ENCODE results near the gene ADGRL1. TPM values are rescaled to one million over a fixed set of nuclear protein-coding genes. Genes with fewer than 3 reads are reported as not detected.

The ADGRL1 gene
- total and polyA plus RNA-seq, 4 donors: 0.14 to 1.6 (median 0.53) TPM

DNA sequence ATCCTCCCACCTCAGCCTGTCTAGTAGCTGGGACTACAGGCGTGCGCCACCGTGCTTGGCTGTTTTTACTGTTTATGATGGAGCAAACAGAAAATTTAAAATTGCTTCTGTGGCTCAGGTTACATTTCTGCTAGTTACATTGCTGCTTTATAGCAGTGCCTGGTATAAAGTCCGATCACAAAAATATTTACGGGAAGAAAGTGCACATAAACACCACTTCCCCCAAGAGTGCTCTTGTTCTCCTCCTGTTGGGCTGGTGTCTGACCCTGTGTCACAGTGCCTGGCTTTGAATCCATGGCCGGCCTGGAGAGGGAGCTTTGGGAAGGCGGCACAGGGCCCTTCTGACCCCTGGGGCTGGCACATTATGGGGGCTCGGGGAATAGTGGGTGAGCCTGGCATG is 100.3 kb downstream of the ADGRL1 start:
- WGBS: 83% methylated on average over 8 of the region's 8 CpGs
- H3K36me3 ChIP-seq (ENCODE audit: control insufficient read depth in 4 of 4, insufficient read depth in 3 of 4, low read depth in 1 of 4, low read length in 3 of 4): peaks cover 13 to 36% (median 23%) of the 10 kb centered on the region in 4 donors
- no peak overlapping the region for H3K27ac ChIP-seq (ENCODE audit: low read depth in 1 of 2, low read length in 2 of 2)
- no peak overlapping the region for H3K4me3 ChIP-seq (ENCODE audit: low read depth in 1 of 3, low read length in 3 of 3)
- H3K9me3 ChIP-seq (ENCODE audit: control insufficient read depth in 4 of 4, low read length in 3 of 4): no peaks in the 10 kb centered on the region
- TF ChIP-seq RAD21 (IDR thresholded peaks at IDR 0.05): no peak
- TF ChIP-seq REST (IDR thresholded peaks at IDR 0.05): no peak
- TF ChIP-seq RXRA (IDR thresholded peaks at IDR 0.05): no peak
- no peak for TF ChIP-seq NR2F2 (IDR thresholded peaks at IDR 0.05)
- TF ChIP-seq HNF4G (IDR thresholded peaks at IDR 0.05): no peak
- TF ChIP-seq GABPA (IDR thresholded peaks at IDR 0.05 in 1 of 2, conservative IDR thresholded peaks at IDR 0.05 in 1 of 2): no peak
- no peak for TF ChIP-seq EGR1 (IDR thresholded peaks at IDR 0.05; ENCODE audit: low read depth in 2 of 2)
- TF ChIP-seq TAF1 (conservative IDR thresholded peaks at IDR 0.05): no peak
- TF ChIP-seq FOXA2 (IDR thresholded peaks at IDR 0.05): no peak
- no peak for TF ChIP-seq YY1 (IDR thresholded peaks at IDR 0.05)
- TF ChIP-seq SP1 (IDR thresholded peaks at IDR 0.05): no peak
- H3K27me3 ChIP-seq (ENCODE audit: control insufficient read depth in 4 of 4, insufficient read depth in 4 of 4, low read length in 3 of 4): no peaks in the 10 kb centered on the region
- no peak for DNase-seq (ENCODE audit: low spot score)
- peaks cover 0 to 6% (median 1%) of the 10 kb centered on the region in 4 donors for H3K4me1 ChIP-seq (ENCODE audit: control insufficient read depth in 4 of 4, insufficient read depth in 4 of 4, low read length in 3 of 4)
- H3K9ac ChIP-seq (ENCODE audit: low read depth in 1 of 2, low read length in 2 of 2): no peak overlapping the region

GRCh38 chr19:14103310-14103709 is 102.7 kb downstream of the ADGRL1 start:
- Histone ChIP-seq H3K36me3 (ENCODE audit: control insufficient read depth in 4 of 4, insufficient read depth in 3 of 4, low read depth in 1 of 4, low read length in 3 of 4) (peaks cover 15 to 46% (median 29%) of the 10 kb centered on the region in 4 donors), H3K27ac (ENCODE audit: low read depth in 1 of 2, low read length in 2 of 2) (no peak overlapping the region), H3K27me3 (ENCODE audit: control insufficient read depth in 4 of 4, insufficient read depth in 4 of 4, low read length in 3 of 4) (no peaks in the 10 kb centered on the region), H3K4me3 (ENCODE audit: low read depth in 1 of 3, low read length in 3 of 3) (no peak overlapping the region), H3K4me1 (ENCODE audit: control insufficient read depth in 4 of 4, insufficient read depth in 4 of 4, low read length in 3 of 4) (peaks cover 0 to 3% (median 0%) of the 10 kb centered on the region in 4 donors), H3K9me3 (ENCODE audit: control insufficient read depth in 4 of 4, low read length in 3 of 4) (no peaks in the 10 kb centered on the region), H3K9ac (ENCODE audit: low read depth in 1 of 2, low read length in 2 of 2) (no peak overlapping the region)
- DNase-seq (ENCODE audit: low spot score): no peak
- TF ChIP-seq HNF4A (conservative IDR thresholded peaks at IDR 0.05) (no peak), FOXA2 (IDR thresholded peaks at IDR 0.05) (no peak), NR2F2 (IDR thresholded peaks at IDR 0.05) (no peak), EGR1 (IDR thresholded peaks at IDR 0.05; ENCODE audit: low read depth in 2 of 2) (no peak), SP1 (IDR thresholded peaks at IDR 0.05) (no peak), CTCF (IDR thresholded peaks at IDR 0.05; ENCODE audit: low read depth, low read length, missing input control) (no peak), REST (IDR thresholded peaks at IDR 0.05) (no peak), TAF1 (conservative IDR thresholded peaks at IDR 0.05) (no peak)
- TF ChIP-seq, protein P1, sequence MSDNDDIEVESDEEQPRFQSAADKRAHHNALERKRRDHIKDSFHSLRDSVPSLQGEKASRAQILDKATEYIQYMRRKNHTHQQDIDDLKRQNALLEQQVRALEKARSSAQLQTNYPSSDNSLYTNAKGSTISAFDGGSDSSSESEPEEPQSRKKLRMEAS (IDR thresholded peaks at IDR 0.05): no peak
- WGBS: 100% methylated on average over 1 of the region's 1 CpG
